ENCODE data around the gene CCDC40.

Gene CCDC40

DNA sequence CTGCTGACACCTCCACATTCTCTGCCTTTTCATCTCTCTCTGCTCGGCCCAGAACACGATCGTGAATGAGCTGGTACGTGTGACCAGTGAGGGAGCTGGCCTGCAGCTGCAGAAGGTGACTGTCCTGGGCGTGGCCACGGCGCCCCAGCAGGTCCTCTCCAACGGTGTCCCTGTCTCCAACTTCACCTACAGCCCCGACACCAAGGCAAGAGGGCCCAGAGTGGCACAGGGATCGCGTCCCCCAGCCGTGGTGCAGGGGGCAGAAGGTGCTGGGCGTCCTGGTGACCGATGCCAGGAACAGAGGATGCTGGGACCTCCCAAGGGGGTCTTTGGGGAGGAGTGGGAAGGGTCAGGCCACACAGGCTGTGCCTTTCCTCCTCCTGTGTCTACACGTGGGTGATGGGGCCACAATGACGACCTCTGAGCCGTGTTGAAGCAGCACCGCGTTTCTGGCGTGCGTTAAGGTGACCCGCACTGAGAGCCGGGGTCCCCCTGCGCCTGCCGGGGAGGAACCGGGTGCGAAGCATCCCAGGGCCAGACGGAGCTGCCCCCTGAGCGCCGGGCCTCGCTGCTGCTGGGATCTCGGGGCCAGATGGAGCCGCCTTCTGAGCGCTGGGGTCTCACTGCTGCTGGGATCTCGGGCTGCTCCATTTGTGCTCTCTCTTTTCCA lies 82.3 kb downstream of the CCDC40 start:
- no peak for DNase-seq

DNA sequence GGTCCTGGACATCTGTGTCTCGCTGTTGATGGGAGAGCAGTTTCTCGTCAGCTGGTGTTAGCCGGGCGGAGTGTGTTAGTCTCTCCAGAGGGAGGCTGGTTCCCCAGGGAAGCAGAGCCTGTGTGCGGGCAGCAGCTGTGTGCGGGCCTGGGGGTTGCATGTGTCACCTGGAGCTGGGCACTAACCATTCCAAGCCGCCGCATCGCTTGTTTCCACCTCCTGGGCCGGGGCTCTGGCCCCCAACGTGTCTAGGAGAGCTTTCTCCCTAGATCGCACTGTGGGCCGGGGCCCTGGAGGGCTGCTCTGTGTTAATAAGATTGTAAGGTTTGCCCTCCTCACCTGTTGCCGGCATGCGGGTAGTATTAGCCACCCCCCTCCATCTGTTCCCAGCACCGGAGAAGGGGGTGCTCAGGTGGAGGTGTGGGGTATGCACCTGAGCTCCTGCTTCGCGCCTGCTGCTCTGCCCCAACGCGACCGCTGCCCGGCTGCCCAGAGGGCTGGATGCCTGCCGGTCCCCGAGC lies 82.9 kb downstream of the CCDC40 start:
- no peak for DNase-seq

DNA sequence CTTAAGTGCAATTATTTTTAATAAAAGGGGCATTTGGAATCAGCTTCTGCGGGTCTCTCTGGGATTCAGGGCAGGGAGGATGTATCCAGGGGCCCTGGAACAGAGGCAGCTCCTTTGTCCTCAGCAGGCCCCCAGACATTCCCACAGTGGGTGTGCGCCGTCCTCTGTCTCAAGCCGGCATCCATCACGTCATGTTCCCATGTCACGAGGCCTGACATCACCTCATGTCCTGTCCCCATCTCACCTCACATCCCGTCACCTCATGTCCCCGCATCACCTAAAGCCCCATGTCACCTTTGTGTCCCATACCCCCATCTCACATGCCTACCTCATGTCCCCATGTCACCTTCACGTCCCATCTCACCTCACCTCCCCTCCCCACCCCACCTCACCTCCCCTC lies 83.4 kb downstream of the CCDC40 start:
- DNase-seq: no peak

DNA sequence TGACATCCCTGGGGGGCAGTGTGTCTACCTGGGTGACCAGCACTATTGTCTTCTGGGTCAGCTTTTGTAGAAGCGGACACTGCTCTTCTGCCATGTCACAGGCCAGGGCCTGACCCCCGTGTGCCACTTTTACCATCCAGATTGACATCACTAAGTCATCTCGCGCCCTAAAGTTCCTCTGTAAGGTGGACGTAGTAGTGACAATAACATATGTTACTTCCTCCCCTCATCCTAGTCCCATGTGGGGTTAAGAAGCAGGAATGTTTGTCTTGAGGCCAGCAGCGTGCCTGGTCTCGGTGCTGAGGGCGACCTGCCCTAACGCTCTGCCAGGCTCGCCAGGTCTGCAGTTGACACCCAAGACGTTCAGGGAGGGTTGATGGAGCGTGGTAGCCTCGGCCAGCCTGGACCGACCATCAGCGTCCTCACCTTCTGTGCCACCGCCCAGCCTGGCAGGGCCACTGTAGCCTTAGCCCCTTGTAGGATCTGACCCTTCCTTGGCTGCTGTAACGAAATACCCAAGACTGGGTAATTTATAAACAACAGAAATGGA lies 85.7 kb downstream of the CCDC40 start:
- DNase-seq: no peak

DNA sequence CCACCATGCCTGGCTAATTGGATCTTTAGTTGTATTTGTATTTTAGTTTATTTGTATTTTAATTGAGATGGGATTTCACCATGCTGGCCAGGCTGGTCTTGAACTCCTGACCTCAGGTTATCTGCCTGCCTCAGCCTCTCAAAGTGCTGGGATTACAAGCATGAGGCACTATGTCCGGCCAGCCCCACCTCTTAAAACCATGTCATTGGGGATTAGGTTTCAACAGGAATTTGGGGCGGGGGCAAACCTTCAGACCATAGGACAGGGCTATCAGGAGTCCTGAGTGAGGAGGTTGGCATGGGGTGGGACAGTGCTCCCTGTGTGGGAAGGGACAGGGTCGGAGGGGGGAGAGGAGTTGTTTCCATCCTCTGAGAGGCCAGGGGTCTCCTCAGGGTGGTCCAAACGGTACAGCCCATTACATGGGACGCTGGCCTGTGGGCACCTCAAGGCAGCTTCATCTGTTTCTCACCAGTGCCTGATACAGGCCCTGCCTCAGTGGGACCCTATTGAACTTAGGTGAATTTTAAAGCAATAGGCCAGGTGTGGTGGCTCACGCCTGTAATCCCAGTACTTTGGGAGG lies 86.6 kb downstream of the CCDC40 start:
- no peak for DNase-seq

DNA sequence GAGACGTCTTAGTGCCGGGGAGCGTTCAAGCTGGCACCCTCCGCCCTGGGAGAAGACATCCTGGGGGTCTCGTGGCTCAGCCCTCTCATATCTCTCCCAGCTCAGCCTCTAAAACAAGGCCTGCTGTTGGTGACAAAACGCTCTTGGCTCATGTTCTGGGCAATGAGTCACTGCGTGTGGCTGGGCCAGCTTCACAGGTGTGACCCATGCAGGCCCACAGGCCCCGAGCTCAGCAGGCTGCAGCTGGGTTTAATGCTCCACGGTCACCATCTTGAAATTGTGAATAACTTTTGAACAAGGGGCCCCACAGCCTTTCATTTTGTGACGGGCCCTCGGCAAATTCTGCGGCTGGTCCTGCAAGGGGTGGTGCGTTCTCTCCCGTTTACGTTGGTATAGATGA lies 87.3 kb downstream of the CCDC40 start:
- DNase-seq: no peak

DNA sequence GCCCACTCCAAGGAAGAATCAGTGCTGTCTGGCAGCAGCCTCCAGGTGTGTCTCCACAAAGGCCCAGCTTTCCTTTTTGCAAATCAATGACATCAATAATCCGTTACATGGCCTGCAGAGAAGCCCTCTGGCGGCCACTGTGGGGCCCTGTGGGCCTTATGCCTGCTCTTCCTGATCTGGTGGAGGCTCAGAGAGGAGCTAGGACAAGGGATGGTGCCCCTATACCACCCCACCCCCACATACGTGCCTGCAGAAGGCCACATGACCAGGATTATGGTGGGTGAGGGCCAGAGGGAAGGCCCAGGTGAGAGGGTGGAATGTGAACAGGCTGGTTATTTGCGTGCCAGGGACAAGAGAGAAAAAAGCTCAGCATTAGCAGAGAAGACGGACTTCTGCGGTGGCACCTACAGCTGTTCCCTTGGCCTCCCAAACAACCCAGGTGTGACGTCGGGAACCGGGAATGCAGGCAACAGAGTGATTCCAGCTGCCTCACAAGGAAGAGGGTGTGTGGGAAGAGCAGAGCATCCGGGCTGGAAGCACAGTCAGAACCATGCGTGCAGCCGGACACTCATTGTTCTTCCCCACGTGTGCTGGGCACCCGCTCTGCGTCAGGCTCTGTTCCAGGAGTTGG lies 88.0 kb downstream of the CCDC40 start:
- DNase-seq: no peak

DNA sequence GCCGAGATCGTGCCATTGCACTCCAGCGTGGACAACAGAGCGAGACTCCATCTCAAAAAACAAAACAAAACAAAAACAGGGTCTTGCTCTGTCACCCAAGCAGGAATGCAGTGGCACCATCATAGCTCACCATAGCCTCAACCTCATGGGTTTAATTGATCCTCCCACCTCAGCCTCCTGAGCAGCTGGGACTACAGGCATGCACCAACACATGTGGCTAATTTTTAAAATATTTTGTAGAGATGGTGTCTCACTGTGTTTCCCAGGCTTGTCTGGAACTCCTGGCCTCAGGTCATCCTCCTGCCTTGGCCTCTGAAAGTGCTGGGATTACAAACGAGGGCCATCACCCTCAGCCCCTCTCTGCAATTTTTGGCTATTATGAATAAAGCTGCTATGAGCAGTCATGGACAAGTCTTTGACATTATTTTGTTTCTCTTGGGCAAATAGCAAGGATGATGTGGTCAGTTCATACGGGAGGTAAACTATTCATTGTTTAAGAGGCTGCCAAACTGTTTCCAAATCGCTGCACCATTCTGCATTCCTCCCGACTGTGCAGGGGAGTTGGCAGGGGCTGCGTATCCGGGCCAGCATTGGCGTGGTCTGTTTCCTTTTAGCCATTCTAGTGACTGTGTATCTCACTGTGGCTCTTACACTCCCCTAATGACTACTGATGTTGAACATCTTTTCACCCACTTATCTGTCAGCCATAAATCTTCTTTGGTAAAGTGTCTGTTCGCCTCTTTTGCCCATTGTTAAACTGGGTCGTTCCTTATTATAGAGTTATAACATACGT lies 89.4 kb downstream of the CCDC40 start:
- no peak for DNase-seq

DNA sequence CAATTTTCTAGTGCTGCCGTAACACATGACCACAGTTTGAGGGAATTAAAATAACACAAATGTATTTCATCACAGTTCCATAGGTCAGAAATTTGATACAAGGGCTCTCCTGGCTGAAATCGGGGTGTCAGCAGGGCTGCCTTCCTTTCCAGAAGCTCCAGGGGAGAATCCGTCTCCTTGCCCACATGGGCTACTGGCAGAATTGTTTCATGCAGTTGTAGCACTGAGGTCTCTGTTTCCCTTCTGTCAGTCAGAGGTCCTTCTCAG lies 89.9 kb downstream of the CCDC40 start:
- DNase-seq: no peak

DNA sequence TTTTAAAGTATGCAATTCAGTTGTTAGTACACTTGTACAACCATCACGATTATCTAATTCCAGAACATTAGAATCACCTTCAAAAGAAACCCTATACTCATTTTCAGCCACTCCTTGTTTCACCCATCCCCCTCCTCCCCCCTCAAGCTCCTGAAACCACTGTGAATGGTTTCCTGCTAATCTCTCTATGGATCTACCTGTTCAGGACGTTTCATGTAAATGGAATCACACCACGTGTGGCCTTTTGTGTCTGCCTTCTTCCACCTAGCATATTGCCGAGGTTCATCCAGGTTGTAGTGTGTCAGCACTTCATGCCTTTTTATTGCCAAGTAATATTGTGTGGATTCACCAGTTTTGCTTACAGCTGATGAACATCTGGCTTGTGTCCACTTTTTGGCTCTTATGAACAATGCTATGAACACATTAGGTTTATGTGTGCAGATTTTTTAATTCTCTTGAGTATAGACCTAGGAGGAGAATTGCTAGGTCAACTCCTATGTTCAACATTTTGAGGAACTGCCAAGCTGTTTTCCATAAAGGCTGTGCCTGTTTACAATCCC lies 92.6 kb downstream of the CCDC40 start:
- DNase-seq: no peak

DNA sequence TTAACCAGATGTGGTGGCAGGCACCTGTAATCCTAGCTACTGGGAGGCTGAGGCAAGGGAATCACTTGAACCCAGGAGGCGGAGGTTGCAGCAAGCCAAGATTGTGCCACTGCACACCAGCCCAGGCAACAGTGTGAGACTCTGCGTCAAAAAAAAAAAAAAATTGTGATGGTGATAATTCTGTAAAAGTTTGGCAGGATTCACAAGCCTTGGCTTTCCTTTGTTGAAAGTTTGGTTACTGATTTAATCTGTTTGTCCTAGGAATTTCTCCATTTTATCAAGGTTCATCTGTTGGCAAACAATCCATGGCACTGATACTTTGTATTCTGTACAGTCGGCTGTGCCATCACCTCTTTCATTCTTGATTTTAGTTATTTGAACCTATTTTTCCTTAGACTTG lies 94.5 kb downstream of the CCDC40 start:
- DNase-seq: no peak

DNA sequence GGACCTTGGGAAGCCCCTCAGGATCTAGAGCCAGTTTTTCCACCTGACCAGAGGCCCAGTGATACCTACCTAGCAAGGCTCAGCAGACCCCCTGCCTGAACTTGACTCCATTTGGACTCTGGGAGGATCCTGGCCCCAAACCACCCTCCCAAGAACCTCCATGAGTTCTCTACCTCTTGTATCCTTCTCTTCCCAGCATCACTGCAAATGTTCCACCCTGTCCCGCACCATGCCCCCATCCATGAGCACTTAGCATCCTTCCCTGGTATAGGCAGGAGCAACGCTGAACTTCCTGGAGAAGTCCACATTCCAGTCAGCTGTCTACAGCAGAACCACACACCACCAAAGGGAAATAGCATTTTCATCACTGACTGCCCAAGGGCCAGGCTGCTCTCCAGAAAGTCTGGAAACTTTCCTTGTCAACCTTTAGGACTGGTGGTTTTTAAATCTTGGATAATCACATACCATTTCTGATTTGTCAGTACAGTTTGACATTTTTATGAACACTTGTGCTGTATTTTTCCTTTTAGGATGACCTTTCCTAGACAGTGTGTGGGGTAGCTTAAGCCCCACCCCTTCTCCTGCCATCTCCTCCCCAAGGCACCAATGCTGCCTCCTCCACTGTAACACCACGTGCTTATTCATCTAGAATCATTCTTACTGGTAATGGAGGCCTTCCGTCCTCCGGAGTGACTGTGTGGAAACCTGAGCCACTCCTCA lies 96.6 kb downstream of the CCDC40 start:
- no peak for DNase-seq

DNA sequence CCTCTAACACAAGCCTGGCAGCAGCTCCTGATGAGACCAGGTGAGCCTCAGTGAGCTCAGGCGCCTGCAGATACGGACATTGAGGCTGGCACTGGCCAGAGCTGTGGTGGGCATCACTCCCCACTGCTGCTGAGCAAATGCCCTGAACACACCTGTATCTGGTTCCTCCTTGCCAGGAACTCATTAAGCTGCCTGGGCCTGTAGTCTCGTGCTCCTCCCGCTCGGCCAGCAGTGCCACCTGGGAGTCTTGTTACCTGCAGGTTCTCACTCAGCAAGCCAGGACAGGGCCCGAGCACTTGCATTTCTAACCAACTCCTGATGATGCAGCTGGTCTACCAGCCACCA lies 97.2 kb downstream of the CCDC40 start:
- DNase-seq: no peak

DNA sequence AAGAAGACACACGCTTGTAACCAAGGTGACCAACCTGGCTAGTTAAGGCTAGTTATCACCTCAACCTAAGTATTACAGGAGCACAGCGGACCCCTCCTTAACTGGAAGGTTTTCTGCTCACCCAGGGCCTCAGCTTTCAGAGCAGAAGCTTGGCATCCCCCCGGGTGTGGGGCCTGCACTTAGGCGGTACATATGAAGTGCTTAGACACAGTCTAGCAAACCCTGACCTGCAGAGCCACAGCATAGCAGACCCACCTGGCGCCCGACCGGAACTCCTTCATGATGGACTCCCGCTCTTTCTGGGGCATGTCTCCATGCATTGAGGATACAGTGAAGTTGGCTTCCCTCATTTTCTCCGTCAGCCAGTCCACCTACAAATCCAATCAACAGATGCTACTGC lies 100.7 kb downstream of the CCDC40 start:
- DNase-seq: no peak

DNA sequence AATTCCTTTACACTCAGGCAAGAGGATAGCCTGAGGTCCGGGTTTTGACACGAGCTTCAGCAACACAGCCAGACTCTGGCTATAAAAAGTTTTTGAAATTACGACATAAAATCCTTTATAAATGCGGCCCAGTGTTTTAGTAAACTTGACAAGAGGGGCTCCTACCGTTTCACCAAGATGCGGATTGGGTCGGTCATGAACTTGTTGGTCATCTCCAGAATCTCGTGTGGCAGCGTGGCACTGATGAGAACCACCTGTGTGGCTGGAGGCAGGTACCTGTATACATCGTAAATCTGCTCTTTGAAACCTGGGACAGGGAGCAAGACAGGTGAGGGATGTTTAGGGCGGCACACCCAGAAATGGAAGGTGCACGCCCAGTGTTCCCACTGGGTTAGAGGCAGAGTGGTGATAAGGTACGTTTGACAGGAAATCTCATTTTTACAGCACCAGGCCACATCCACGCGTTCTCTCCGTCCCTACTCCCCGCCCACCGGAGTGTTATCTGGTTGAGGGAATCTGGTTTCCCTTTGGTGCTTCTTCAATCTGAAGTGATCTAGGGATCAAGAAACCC lies 102.5 kb downstream of the CCDC40 start:
- no peak for DNase-seq

DNA sequence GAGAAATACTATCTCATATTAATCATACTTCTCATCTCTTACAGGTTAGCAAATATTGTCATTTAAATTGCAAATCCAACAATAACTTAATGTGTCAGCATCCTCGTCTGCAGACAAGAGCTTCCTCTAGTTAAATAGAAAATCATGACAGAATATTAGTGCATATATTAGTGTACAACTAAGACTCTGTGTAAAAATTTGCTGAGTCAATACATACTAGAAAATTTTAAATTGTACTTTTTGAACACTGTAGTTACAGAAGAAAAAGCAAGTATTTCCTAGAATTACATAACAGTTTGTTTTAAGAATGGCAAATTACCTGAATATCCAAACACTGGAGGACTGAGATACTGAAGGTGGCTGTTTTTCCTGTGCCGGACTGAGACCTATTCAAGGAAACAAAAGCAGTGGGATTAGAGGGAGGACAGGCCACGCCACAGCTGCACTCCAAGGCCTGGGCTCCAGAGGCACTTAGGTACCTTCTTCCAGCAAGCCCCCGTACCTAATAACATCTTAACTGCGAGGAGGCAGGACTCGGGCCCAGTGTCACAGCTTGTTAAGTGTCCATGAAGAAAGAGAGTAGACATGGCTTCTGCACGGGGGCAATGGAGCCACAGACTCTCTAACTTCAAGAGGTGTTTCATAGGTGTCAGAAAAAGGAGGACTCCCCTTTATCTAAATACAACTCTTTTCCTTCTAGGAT lies 105.2 kb downstream of the CCDC40 start:
- no peak for DNase-seq

DNA sequence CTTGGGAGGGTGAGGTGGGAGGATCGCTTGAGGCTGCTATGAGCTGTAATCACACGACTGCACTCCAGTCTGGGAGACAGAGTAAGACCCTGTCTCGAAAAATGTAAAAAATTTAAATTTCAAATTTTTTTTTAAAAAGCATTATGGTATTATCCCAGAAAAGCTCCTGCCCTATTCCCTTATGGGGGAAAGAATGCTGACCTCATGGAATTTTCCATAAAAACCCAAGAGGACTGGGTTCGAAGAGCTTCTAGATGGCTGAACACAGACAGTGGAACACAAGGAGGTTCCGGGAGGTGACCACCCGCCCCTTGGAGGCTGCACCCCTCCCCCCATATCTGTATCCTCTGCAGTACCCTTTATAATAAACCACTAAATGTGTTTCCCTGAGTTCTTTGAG lies 106.5 kb downstream of the CCDC40 start:
- DNase-seq: no peak

DNA sequence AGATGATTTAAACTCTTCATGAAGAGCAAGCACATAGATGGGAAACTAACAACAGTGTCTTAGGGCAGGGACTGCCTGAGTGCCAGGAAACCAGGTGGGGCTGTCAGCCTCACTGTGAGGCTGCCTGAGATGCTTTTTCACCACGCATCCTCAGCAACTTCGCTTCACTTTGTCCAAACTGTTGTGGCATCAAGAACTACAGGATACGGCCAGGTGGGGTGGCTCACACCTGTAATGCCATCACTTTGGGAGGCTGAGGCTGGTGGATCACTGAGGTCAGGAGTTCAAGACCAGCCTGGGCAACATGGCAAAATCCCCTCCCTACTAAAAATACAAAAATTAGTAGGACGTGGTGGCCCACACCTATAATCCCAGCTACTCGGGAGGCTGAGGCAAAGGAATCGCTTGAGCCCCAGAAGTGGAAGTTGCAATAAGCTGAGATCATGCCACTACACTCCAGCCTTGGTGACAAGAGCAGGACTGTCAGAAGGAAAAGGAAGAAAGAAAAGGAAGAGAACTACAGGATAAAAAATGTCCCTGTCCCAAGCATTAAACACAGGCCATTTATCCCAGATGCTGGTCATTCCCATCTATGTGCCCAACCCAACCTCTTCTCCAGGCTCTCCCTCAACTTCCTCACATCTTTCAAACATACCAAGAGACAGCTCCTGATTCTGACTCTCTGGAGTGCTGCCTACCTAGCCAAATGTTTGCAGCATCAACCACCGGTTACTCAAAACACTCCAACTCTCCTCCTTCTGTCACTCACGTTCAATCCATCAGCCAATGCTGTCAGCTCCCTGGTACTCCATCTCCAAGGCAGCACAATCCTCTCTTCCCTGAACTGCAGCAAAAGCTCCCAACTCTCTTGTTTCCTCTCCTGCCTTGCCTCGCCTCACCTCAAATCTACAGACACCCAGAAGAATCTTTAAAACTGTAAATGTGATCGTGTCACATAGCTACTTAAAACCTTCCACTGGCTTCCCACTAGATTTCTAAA lies 108.9 kb downstream of the CCDC40 start:
- no peak for DNase-seq

DNA sequence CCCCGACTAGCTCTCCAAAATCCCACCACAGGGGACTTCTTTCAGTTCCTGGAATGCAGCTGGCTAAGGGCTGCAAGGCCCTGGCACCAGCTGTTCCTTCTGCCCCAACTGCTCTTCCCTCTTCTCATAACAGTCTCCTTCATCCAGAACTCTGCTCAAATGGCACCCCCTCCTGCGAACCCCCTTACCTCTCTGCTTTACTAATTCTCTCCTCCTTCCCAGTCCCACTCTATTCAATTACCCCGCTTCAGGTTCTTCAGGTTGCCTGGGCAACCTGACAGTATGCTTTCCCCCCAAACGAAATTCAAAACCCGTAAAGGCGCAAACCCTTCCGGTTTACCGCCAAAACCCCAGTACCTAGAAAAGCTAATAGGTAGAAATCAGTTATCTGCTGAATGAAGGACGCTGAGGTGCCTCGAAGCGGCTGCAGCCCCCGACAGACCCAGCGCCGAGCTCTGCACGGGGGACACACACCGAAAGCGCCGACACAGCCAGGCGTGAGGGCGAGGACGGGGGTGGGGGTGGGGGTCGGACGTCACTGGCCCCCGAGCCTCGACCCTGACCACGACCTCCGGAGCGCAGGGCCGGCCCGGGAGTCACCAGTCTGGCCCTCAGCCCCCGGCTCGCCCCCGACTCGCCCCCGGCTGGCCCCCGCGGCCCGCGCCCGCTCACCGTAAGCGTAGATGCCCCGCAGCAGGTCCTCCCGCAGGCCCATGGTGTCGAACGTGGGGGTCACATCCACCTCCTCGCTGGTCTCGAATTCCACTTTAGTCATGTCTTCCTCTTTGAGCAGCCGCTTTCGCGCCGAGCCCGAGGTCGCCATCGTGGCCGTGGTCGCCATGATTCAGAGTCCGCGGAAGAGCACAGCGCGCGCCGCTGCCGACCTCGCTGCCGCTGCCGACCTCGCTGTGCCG lies 109.9 kb downstream of the CCDC40 start:
- no peak for DNase-seq
